Stomach (tissue), 9 donors: Measurements from ENCODE around the gene C12orf43. TPM values are rescaled to one million over a fixed set of nuclear protein-coding genes. Genes with fewer than 3 reads are reported as not detected.

Experiments
- DNase-seq, 2 donors: peaks; one replicate each; pipeline versions ENCODE4 v3.0.0 to v3.0.0-alpha.2; 2013 to 2019
- H3K27ac ChIP-seq, 5 donors: fragments of 200-600 bp in 4 of 5; sonication (generic) in 4 of 5; one replicate each; pipeline ENCODE4 v1.5.1; 2013 to 2019; ENCODE audit warnings: mild to moderate bottlenecking in 1 of 5, moderate library complexity in 1 of 5
- H3K27me3 ChIP-seq, 3 donors: fragments of 200-600 bp; sonication (generic); one replicate each; pipeline ENCODE4 v1.5.1; 2017 to 2019; ENCODE audit warnings: mixed run types in 1 of 3
- H3K36me3 ChIP-seq, 4 donors: fragments of 200-600 bp; sonication (generic); 1 replicate in 3 of 4; 2 replicates in 1 of 4; pipeline ENCODE4 v1.5.1; 2016 to 2019
- H3K4me1 ChIP-seq, 4 donors: fragments of 200-600 bp; sonication (generic); one replicate each; pipeline ENCODE4 v1.5.1; 2016 to 2019
- H3K4me3 ChIP-seq, 4 donors: fragments of 200-600 bp; sonication (generic) in 3 of 4; one replicate each; pipeline ENCODE4 v1.5.1; 2016 to 2019; ENCODE audit warnings: mild to moderate bottlenecking in 1 of 4
- H3K9me3 ChIP-seq, 4 donors: fragments of 200-600 bp; sonication (generic); one replicate each; pipeline ENCODE4 v1.5.1; 2016 to 2019
- CTCF ChIP-seq, 7 experiments: fragments of 450-650 bp in 4 of 7; fragments of 200-600 bp in 3 of 7; sonication (generic) in 3 of 7; IDR thresholded peaks; one replicate each; pipeline ENCODE4 v1.5.1; 2016 to 2019; ENCODE audit warnings: antibody characterized with exemption in 7 of 7, control low read depth in 2 of 7, mild to moderate bottlenecking in 1 of 7
- EP300 ChIP-seq: sonication (generic); formaldehyde crosslinking; IDR thresholded peaks from one replicate; pipeline ENCODE4 v1.6.1; 2017; ENCODE audit warnings: antibody characterized with exemption
- POLR2A ChIP-seq, 4 donors: fragments of 450-650 bp; IDR thresholded peaks; one replicate each; pipeline ENCODE4 v1.6.1; 2016; ENCODE audit warnings: antibody characterized with exemption in 4 of 4, control low read depth in 2 of 4, mild to moderate bottlenecking in 1 of 4, moderate library complexity in 1 of 4
- POLR2AphosphoS5 ChIP-seq, 3 donors: sonication (generic); formaldehyde crosslinking; IDR thresholded peaks; one replicate each; pipeline ENCODE4 v1.6.1; 2016; ENCODE audit warnings: antibody characterized with exemption in 3 of 3
- WGBS, 5 donors: extraction: QIAGEN DNeasy Blood & Tissue Kit in 3 of 5; methylation state at CpG; one replicate each; pipeline versions ENCODE4 v1.1.5 to v1.1.7; 2013 to 2018; 5-methylcytosine and 5-hydroxymethylcytosine counted together
- intact Hi-C: fragments of 100-400 bp; cut with DNase I; formaldehyde crosslinking; loops from one replicate; pipeline ENCODE4 v1.15.1; 2023; ENCODE audit warnings: low total_unique reads
- polyA plus RNA-seq, 3 donors: library from polyadenylated mRNA; stranded (reverse); fragments of 200-250 nt; gene quantifications; one replicate each; pipeline ENCODE4 v1.2.3, GENCODE V29; 2013
- total RNA-seq, 5 donors: library from RNA; depleted of rRNA; stranded (reverse); fragments of >200 nt; gene quantifications; one replicate each; pipeline versions ENCODE4 v1.1.0 to v1.2.3, GENCODE V29; 2014 to 2016
- donor health status: healthy with polysubstance abuse.
- donor health status: Bipolar disorder and iron deficiency.
- donor health status: healthy.

C12orf43 gene
- total and polyA plus RNA-seq, 8 donors, result 5.5 to 42.4 (median 12.9) TPM

DNA sequence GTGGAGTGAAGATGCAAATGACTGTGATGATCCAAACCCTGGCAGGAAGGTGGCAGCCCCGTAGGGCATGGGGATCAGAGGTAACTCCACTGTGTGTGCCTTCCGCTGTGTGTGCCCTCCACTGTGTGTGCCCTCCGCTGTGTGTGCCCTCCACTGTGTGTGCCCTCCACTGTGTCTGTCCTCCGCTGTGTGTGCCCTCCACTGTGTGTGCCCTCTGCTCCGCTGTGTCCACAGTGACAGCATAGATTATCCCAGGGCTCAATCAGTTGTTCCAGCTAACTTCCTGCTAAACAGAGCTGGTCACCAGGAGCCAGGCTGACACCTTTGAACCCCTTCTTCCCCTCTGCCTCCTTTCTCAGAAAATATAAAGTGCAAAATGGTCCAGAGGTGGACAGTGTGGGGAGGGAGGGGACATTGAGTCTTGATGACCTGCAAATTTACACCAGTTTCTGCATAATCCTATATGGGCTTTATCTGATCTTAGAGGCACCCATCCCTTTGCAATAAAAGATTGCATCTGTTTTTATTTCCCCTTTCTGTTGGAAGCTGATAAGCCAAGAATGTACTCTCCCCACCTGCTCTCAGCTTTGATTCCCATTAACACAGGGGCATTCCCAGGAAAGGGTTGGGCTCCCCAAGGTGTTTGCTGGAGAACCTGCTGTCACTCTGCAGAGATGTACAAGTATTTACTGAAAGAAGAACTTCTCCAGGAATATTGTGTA lies 59.5 kb downstream of the C12orf43 start:
- H3K4me1 ChIP-seq, result peaks cover 0 to 6% (median 0%) of the 10 kb centered on the region in 4 donors
- no peaks in the 10 kb centered on the region for H3K9me3 ChIP-seq
- H3K4me3 ChIP-seq, result no peak overlapping the region
- intact Hi-C loops, result no loop called here
- WGBS, 5 donors, result 54 to 74% (median 62%) methylated on average over 5 of the region's 5 CpGs
- no peak overlapping the region for H3K27ac ChIP-seq
- H3K36me3 ChIP-seq, result no peaks in the 10 kb centered on the region
- no peak for DNase-seq
- H3K27me3 ChIP-seq, result no peaks in the 10 kb centered on the region
- TF ChIP-seq EP300 (no peak), CTCF (IDR thresholded peaks at IDR 0.05) (no peak), POLR2A (IDR thresholded peaks at IDR 0.05) (no peak), POLR2AphosphoS5 (IDR thresholded peaks at IDR 0.05) (no peak)

GRCh38 chr12:120955232-120955631 lies 61.1 kb downstream of the C12orf43 start:
- Histone ChIP-seq H3K27me3 (no peaks in the 10 kb centered on the region), H3K27ac (no peak overlapping the region), H3K4me1 (peaks cover 0 to 6% (median 0%) of the 10 kb centered on the region in 4 donors), H3K36me3 (no peaks in the 10 kb centered on the region), H3K4me3 (no peak overlapping the region), H3K9me3 (peaks cover 0 to 8% (median 3%) of the 10 kb centered on the region in 4 donors)
- DNase-seq, result no peak
- no peak for TF ChIP-seq POLR2AphosphoS5 (IDR thresholded peaks at IDR 0.05)
- TF ChIP-seq EP300, result no peak
- 58 to 72% (median 67%) methylated on average over 3 to 4 of the region's 4 CpGs for WGBS, 5 donors
- intact Hi-C loops, result no loop called here

DNA sequence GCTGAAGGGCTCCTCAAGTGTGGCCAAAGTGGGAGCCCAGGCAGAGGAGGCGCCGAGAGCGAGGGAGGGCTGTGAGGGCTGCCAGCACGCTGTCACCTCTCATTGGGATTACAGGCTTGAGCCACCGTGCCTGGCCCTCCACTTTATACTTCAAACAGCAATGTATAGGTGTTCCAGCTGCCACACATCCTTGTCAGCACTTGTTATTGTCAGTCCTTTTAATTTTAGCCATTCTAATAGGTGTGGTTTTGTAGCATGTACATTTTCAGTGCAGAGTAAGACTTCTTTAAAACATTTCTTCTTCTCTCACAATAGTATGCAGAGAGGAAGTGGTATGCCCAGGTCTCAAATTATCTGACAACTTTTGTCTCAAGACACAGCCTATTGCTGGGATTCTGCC lies 65.5 kb downstream of the C12orf43 start:
- intact Hi-C loops, result no loop called here
- 91 to 99% (median 96%) methylated on average over 5 of the region's 5 CpGs for WGBS, 5 donors
- no peaks in the 10 kb centered on the region for H3K27me3 ChIP-seq
- H3K4me1 ChIP-seq, result no peaks in the 10 kb centered on the region
- no peak overlapping the region for H3K4me3 ChIP-seq
- TF ChIP-seq CTCF (IDR thresholded peaks at IDR 0.05) (no peak), EP300 (no peak), POLR2AphosphoS5 (IDR thresholded peaks at IDR 0.05) (no peak), POLR2A (IDR thresholded peaks at IDR 0.05) (no peak)
- H3K36me3 ChIP-seq, result no peaks in the 10 kb centered on the region
- H3K27ac ChIP-seq, result no peak overlapping the region
- peaks cover 0 to 8% (median 3%) of the 10 kb centered on the region in 4 donors for H3K9me3 ChIP-seq
- no peak for DNase-seq

Other genes with a start within 250 kb of the C12orf43 start
- 10 to 100 TPM; 13.9 to 63.4 (median 23.5) TPM for gene SPPL3, start 112.1 kb downstream of the C12orf43 start, total RNA-seq
- 10 to 100 TPM in 1 of 3 donors, 1 to 10 TPM in 2; 5.0 to 13.4 (median 7.6) TPM for gene SPPL3, start 112.1 kb downstream of the C12orf43 start, polyA plus RNA-seq
- 10 to 100 TPM in 2 of 5 donors, 1 to 10 TPM in 2, under 1 TPM in 1; 0.89 to 14.5 (median 7.0) TPM for gene HNF1A, start 37.9 kb downstream of the C12orf43 start, total RNA-seq
- gene HNF1A, start 37.9 kb downstream of the C12orf43 start, polyA plus RNA-seq, result 1 to 10 TPM; 4.4 to 8.2 (median 4.8) TPM
- gene OASL, start 22.8 kb upstream of the C12orf43 start, total RNA-seq, result 10 to 100 TPM in 3 of 5 donors, not detected in 2; 19.3 to 35.0 (median 24.8) TPM
- gene OASL, start 22.8 kb upstream of the C12orf43 start, polyA plus RNA-seq, result 10 to 100 TPM in 1 of 3 donors, 1 to 10 TPM in 2; 2.1 to 54.7 (median 4.5) TPM
- gene P2RX7, start 116.4 kb upstream of the C12orf43 start, total RNA-seq, result 1 to 10 TPM in 3 of 5 donors, not detected in 2; 1.3 to 2.2 (median 1.8) TPM
- gene P2RX7, start 116.4 kb upstream of the C12orf43 start, polyA plus RNA-seq, result under 1 TPM; 0.31 to 0.60 (median 0.46) TPM
- 10 to 100 TPM; 13.8 to 65.2 (median 28.8) TPM for gene P2RX4, start 193.6 kb upstream of the C12orf43 start, total RNA-seq
- 10 to 100 TPM; 14.1 to 29.5 (median 24.0) TPM for gene P2RX4, start 193.6 kb upstream of the C12orf43 start, polyA plus RNA-seq